Colonic mucosa (tissue), 4 donors: ENCODE data around the gene DSCAML1. TPM values are rescaled to one million over a fixed set of nuclear protein-coding genes. Genes with fewer than 3 reads are reported as not detected.

ENCODE experiments used
- DNase-seq: peaks from one replicate; pipeline ENCODE4 v3.0.0-alpha.2; 2020
- H3K27ac ChIP-seq: fragments of 200-600 bp; one replicate; pipeline ENCODE4 v1.8.0; 2021
- H3K27me3 ChIP-seq: fragments of 200-600 bp; one replicate; pipeline ENCODE4 v1.8.0; 2021
- H3K36me3 ChIP-seq: fragments of 200-600 bp; one replicate; pipeline ENCODE4 v1.8.0; 2021
- H3K4me1 ChIP-seq: fragments of 200-600 bp; one replicate; pipeline ENCODE4 v1.8.0; 2021; ENCODE audit warnings: mild to moderate bottlenecking
- H3K4me3 ChIP-seq: fragments of 200-600 bp; one replicate; pipeline ENCODE4 v1.8.0; 2021
- H3K9ac ChIP-seq, 2 donors: one replicate each; pipeline ENCODE4 v1.7.0; 2013; ENCODE audit warnings: control low read depth in 2 of 2, low read depth in 2 of 2, low read length in 2 of 2
- H3K9me3 ChIP-seq: fragments of 200-600 bp; one replicate; pipeline ENCODE4 v1.8.0; 2021
- CTCF ChIP-seq: fragments of 200-600 bp; IDR thresholded peaks from one replicate; pipeline ENCODE4 v1.8.0; 2022; ENCODE audit warnings: antibody characterized with exemption, mild to moderate bottlenecking
- intact Hi-C: fragments of 100-400 bp; cut with DNase I; formaldehyde crosslinking; loops from one replicate; pipeline ENCODE4 v1.14.1; 2022
- total RNA-seq, 2 donors: library from RNA; stranded (reverse); fragmentation: NEBNext Ultra II Directional in 1 of 2; extraction: Animal tissue kit (Norgen Biotek cat#: 25700) in 1 of 2; gene quantifications; one replicate each; pipeline ENCODE4 v1.2.1, GENCODE V29; 2021
- donor health status: healthy.
- donor health status: DM: no; HTN: no; CAD: no.
- donor health status: DM: no; HTN: no; CAD: no.

DSCAML1 gene
- total RNA-seq, 2 donors from 2014 or later, result 1.2 to 4.3 TPM

DNA sequence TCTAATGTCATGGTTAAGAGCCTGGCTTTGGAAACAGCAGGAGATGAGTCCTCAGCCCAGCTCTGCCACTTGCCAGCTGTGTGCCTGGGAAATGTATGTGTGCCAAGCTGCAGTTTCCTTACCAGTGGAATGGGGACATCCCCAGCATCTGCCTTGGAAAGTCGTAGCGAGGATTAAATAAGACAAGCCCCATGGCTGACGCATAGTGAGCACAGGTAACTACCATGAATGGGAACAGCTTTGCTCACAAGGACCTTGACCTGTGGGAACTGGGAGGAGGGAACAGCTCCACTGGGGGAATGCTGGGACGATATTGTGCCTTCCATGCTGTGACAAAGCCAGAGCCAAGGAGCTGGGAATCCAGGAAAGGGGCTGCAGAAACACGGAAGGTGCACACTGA lies 2.6 kb upstream of the DSCAML1 start:
- no peak for TF ChIP-seq CTCF
- H3K4me3 ChIP-seq, result no peak overlapping the region
- no peak overlapping the region for H3K9ac ChIP-seq
- no peak overlapping the region for H3K27ac ChIP-seq
- peaks cover 28% of the 10 kb centered on the region for H3K27me3 ChIP-seq
- H3K4me1 ChIP-seq, result peaks cover 5% of the 10 kb centered on the region
- no peaks in the 10 kb centered on the region for H3K36me3 ChIP-seq
- no peak for DNase-seq
- intact Hi-C loops, result no loop called here
- H3K9me3 ChIP-seq, result no peaks in the 10 kb centered on the region

- peaks cover 5% of the 10 kb centered on the region for H3K4me1 ChIP-seq
- no peak for DNase-seq
- intact Hi-C loops, result no loop called here
- TF ChIP-seq CTCF, result no peak
- H3K9me3 ChIP-seq, result no peaks in the 10 kb centered on the region
- peaks cover 28% of the 10 kb centered on the region for H3K27me3 ChIP-seq
- no peak overlapping the region for H3K27ac ChIP-seq
- H3K36me3 ChIP-seq, result no peaks in the 10 kb centered on the region
- peak overlapping the region; percentile 34 for H3K4me3 ChIP-seq
- peak overlapping the region; percentile 24 to 55 for H3K9ac ChIP-seq
Observed at GRCh38 chr11:117796456-117796871, 552 bp downstream of the DSCAML1 start.

DNA sequence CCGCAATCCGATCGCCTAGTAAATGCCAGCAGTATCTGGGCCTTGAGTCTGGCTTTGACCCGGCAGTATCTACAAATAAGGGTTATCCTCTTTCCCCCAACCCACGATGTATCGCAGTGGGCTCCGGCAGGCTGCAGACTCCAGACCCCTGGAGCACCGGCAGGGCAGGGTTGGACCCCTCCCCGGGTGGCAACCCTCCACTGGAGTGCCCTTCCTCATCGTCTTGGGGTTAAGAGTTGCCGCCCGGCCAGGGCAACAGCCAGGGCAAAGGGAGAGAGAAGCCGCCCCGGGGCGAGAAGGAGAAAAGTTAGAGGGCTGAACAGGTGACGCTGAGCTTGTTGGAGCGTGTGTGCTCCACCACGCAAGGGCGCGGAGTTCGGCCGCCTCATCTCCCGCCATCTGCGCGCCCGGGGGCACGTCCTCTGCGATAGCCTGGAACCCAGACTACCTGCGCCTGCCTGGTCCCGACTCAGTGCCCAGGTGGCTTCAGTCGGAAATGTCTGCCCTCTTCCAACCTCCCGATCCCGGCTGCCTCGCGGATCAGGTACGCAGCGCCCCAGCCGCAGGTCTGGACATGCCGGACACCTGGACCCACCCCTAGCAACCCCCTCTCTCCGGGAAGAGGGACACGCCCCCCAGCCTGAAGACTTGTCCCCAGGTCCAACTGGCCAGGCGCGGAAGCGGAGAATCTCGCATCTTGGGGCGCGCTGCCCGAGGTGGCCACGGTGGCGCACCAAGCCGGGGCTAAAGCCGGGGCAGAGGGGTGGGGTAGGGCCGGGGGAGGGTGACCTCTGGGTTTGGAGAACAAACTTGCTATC lies 1.2 kb downstream of the DSCAML1 start:
- Histone ChIP-seq H3K4me1 (peaks cover 5% of the 10 kb centered on the region), H3K27ac (no peak overlapping the region), H3K4me3 (peak overlapping the region; percentile 34), H3K9ac (peak overlapping the region in 1 of 2 donors; percentile 55), H3K27me3 (peaks cover 28% of the 10 kb centered on the region), H3K9me3 (no peaks in the 10 kb centered on the region), H3K36me3 (no peaks in the 10 kb centered on the region)
- no peak for DNase-seq
- intact Hi-C loops, result no loop called here
- no peak for TF ChIP-seq CTCF

- intact Hi-C loops, result no loop called here
Observed at GRCh38 chr11:117794772-117795629, 2.0 kb downstream of the DSCAML1 start.

More at GRCh38 chr11:117794772-117795629, 2.0 kb downstream of the DSCAML1 start:
- Histone ChIP-seq H3K4me3 (no peak overlapping the region), H3K27me3 (peaks cover 28% of the 10 kb centered on the region), H3K36me3 (no peaks in the 10 kb centered on the region), H3K27ac (no peak overlapping the region), H3K9me3 (no peaks in the 10 kb centered on the region), H3K4me1 (peaks cover 5% of the 10 kb centered on the region), H3K9ac (no peak overlapping the region)
- DNase-seq, result no peak
- TF ChIP-seq CTCF, result no peak
